Measurements from ENCODE around the gene PRX. TPM values are rescaled to one million over a fixed set of nuclear protein-coding genes. Genes with fewer than 3 reads are reported as not detected.

The PRX gene
- total and polyA plus RNA-seq, 9 of the 15 experiments (the other 6 are each of a cell fraction or from before 2014, with no cell fraction given), result 0.65 to 3.5 (median 1.7) TPM; not detected in 2

DNA sequence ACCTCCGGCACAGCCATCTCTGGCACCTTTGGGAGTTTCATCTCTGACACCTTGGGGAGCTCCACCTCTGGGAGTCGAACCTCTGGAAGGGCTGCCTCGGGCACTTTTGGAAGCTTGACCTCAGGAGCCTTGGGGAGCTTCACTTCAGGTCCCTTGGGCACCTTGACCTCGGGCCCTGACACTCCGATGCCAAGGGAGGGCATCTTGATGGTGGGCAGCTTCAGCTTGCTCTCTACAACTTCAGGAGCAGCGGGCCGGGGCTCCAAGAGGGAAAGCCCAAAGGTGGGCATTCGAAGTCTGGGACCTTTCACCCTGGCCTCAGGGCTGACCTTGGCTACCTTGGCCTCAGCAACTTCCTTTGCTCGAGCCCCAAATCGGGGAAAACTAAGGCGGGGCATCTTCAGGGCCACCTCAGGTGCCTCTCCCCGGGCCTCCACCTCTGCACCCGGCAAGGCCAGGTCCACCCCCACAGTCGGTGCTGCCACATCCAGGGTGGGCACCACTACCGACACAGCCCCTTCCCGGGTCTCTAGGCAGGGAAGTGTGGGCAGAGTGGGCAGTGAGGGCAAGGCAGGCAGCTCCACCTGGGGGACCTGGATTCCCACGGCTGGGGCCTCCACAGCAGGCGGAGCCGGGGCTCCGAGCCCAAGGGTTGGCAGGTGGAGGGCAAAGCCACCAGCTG, 16.2 kb downstream of the PRX start (continued):
- TF ChIP-seq, protein P1, sequence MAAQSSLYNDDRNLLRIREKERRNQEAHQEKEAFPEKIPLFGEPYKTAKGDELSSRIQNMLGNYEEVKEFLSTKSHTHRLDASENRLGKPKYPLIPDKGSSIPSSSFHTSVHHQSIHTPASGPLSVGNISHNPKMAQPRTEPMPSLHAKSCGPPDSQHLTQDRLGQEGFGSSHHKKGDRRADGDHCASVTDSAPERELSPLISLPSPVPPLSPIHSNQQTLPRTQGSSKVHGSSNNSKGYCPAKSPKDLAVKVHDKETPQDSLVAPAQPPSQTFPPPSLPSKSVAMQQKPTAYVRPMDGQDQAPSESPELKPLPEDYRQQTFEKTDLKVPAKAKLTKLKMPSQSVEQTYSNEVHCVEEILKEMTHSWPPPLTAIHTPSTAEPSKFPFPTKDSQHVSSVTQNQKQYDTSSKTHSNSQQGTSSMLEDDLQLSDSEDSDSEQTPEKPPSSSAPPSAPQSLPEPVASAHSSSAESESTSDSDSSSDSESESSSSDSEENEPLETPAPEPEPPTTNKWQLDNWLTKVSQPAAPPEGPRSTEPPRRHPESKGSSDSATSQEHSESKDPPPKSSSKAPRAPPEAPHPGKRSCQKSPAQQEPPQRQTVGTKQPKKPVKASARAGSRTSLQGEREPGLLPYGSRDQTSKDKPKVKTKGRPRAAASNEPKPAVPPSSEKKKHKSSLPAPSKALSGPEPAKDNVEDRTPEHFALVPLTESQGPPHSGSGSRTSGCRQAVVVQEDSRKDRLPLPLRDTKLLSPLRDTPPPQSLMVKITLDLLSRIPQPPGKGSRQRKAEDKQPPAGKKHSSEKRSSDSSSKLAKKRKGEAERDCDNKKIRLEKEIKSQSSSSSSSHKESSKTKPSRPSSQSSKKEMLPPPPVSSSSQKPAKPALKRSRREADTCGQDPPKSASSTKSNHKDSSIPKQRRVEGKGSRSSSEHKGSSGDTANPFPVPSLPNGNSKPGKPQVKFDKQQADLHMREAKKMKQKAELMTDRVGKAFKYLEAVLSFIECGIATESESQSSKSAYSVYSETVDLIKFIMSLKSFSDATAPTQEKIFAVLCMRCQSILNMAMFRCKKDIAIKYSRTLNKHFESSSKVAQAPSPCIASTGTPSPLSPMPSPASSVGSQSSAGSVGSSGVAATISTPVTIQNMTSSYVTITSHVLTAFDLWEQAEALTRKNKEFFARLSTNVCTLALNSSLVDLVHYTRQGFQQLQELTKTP (IDR thresholded peaks at IDR 0.05; ENCODE audit: low read depth in 1 of 2, partially characterized antibody in 2 of 2), result no peak
- TF ChIP-seq NCOR1 (IDR thresholded peaks at IDR 0.05) (no peak), PHTF2 (CRISPR knock-in tag; IDR thresholded peaks at IDR 0.05) (no peak)

DNA sequence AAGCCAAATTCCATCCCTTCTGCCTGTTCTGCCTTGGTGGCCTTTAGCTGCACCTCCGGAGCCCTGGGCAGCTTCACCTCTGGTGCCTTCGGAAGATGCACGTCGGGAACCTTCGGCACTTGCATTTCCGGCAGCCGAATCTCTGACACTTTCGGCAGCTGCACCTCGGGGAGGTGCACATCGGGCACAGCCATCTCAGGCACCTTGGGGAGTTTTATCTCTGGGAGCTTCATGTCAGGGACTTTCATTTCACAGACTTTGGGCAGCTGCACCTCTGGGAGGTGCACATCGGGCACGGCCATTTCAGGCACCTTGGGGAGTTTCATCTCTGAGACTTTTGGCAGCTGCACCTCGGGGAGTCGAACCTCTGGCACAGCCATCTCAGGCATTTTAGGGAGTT, 17.2 kb downstream of the PRX start:
- H3K36me3 ChIP-seq (ENCODE audit: control insufficient read depth, insufficient read depth, low read length), result no peaks in the 10 kb centered on the region
- no peaks in the 10 kb centered on the region for H3K79me2 ChIP-seq (ENCODE audit: control insufficient read depth, insufficient read depth, low read length)
- WGBS (ENCODE audit: insufficient coverage, low coverage, missing lambda C conversion rate), result 7% methylated on average over 14 of the region's 14 CpGs
- POLR2A ChIA-PET, result interaction anchor here (0.6 to 2.2 kb wide), 10 partner anchors 8 to 69 kb away, joined by 3 to 6 read pairs (median 4); partner anchors contain the start of gene PRX
- FAIRE-seq (no peak), ATAC-seq (no peak), DNase-seq (ENCODE audit: extremely low read depth in 1 of 4, low spot score in 3 of 4) (no peak)
- peak overlapping the region in 1 of 2 experiments; percentile 79; a peak in 2 of 4 replicates for H3K9ac ChIP-seq (ENCODE audit: insufficient read depth in 1 of 2, low read depth in 2 of 2, low read length in 2 of 2)
- intact Hi-C loops (cut with micrococcal nuclease), result no loop called here
- no TSS peak for BruUV-seq (replicated peaks)
- H3K9me1 ChIP-seq (ENCODE audit: control insufficient read depth, insufficient read depth, low read length), result no peaks in the 10 kb centered on the region
- in situ Hi-C loops (cut with MboI), result no loop called here
- TF ChIP-seq NR2C1 (IDR thresholded peaks at IDR 0.05) (no peak), NR2C1 (tag; IDR thresholded peaks at IDR 0.05) (no peak), POLR2AphosphoS2 (IDR thresholded peaks at IDR 0.05; ENCODE audit: low read length) (no peak), SNRNP70 (optimal IDR thresholded peaks at IDR 0.05; ENCODE audit: low read depth, low read length) (no peak), KLF13 (tag; IDR thresholded peaks at IDR 0.05; ENCODE audit: borderline replicate concordance, low read depth) (no peak)
- TF ChIP-seq, protein P2, sequence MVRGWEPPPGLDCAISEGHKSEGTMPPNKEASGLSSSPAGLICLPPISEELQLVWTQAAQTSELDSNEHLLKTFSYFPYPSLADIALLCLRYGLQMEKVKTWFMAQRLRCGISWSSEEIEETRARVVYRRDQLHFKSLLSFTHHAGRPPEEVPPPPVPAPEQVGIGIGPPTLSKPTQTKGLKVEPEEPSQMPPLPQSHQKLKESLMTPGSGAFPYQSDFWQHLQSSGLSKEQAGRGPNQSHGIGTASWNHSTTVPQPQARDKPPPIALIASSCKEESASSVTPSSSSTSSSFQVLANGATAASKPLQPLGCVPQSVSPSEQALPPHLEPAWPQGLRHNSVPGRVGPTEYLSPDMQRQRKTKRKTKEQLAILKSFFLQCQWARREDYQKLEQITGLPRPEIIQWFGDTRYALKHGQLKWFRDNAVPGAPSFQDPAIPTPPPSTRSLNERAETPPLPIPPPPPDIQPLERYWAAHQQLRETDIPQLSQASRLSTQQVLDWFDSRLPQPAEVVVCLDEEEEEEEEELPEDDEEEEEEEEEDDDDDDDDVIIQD (CRISPR knock-in tag; IDR thresholded peaks at IDR 0.05), result no peak
- CTCF ChIA-PET (ENCODE audit: low intra/inter-chr PET ratio), result no interaction called here
- H3K4me3 ChIP-seq, result no peak overlapping the region
- peaks cover 17 to 53% of the 10 kb centered on the region in 2 experiments for H3K4me1 ChIP-seq (replicated peaks in 1 of 2; ENCODE audit: control insufficient read depth in 2 of 2, insufficient read depth in 2 of 2, low read length in 2 of 2)
- H4K20me1 ChIP-seq (replicated peaks; ENCODE audit: control insufficient read depth, insufficient read depth, low read length), result 0 out of 2 replicates have a peak, but pooled peaks cover 5% of the 10 kb centered on the region
- H3K27me3 ChIP-seq (ENCODE audit: control insufficient read depth in 2 of 2, insufficient read depth in 2 of 2, low read length in 2 of 2), result peaks cover 18 to 34% of the 10 kb centered on the region in 2 experiments
- H3K27ac ChIP-seq (ENCODE audit: extremely low read depth, low read depth, low read length), result no peak overlapping the region
- H2AFZ ChIP-seq (ENCODE audit: low read depth, low read length), result no peak overlapping the region
- H3K9me3 ChIP-seq (replicated peaks; ENCODE audit: control insufficient read depth, insufficient read depth, low read depth, low read length), result no peaks in the 10 kb centered on the region
- no peak overlapping the region for H3K4me2 ChIP-seq (ENCODE audit: insufficient read depth, low read length)
